HPDE6-E6E7 (cell line): ENCODE measurements around the gene SOX6.
"Not testable (repeated sequence)": the region's sequence is repeated elsewhere in the genome, so short reads cannot be mapped to it uniquely, and the experiment has no call there.

Experiments used
- DNase-seq: peaks from one replicate; pipeline ENCODE4 v3.0.0; 2011; ENCODE audit warnings: missing footprints; ENCODE audit errors: extremely low spot score

The SOX6 gene

GRCh38 chr11:15933886-15934625, 422.3 kb downstream of the SOX6 start:
- DNase-seq: no peak

GRCh38 chr11:15932417-15932816, 423.9 kb downstream of the SOX6 start:
- no peak for DNase-seq

- DNase-seq: no peak
Observed at GRCh38 chr11:15931497-15931896, 424.8 kb downstream of the SOX6 start.

DNA sequence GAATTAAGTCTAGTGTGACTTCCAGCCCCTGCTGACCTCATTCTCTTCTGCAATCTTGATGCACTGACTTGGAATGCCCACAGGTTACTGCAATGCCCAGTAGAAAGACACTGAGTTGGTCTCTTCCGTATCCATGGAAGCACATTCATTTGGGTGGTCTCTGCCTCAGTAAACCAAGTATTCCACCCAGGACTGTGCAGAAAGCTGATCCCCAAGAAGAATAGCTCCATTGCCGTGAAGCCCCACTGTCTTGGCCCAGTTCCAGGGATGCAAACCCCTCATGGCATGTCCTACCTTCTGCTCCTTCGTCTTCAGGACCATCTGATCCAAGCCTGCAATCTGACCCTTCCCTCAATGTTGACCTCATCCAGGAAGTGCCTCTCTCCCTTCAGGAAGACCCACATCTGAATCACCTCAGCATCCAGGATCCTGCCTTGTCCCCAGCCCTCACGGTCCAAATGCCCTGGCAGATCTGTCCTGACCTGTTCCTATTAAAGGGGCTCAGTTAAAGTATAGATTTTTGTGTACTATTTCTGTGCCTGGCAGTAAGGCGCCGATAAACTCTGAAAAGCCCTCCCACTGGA, 425.8 kb downstream of the SOX6 start:
- no peak for DNase-seq

- no peak for DNase-seq
Observed at GRCh38 chr11:15929371-15929901, 426.9 kb downstream of the SOX6 start.

DNA sequence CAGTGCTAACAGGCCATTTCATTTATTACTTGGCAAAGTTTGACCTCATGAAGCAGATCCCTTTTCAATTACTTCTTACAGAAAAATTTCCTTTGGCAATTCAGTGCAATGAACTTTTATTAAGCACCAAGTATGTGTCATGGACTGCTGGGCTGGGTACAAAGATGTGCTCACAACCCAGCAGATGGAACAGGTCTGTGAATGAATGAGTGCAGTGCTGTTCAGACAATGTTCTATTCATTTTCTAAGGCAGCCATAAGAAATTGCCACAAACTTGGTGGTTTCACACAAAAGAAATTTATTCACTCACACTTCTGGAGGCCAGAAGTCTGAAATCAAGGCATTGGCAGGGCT, 428.5 kb downstream of the SOX6 start:
- DNase-seq: no peak

- DNase-seq: no peak
Observed at GRCh38 chr11:15927196-15927863, 429.0 kb downstream of the SOX6 start.

DNA sequence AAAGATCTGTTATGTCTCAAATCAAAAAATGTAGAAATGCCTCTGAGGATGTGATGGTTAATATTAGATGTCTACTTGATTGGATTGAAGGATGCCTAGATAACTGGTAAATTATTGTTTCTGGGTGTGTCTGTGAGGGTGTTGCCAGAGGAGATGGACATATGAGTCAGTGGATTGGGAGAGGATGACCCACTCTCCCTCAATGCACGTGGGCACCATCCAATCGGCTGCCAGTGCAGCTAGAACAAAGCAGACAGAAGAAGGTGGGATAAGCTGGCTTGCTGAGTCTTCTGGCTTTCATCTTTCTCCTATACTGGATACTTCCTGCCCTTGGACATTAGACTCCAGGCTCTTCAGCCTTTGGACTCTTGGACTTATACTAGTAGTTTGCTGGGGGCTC, 430.3 kb downstream of the SOX6 start:
- no peak for DNase-seq

DNA sequence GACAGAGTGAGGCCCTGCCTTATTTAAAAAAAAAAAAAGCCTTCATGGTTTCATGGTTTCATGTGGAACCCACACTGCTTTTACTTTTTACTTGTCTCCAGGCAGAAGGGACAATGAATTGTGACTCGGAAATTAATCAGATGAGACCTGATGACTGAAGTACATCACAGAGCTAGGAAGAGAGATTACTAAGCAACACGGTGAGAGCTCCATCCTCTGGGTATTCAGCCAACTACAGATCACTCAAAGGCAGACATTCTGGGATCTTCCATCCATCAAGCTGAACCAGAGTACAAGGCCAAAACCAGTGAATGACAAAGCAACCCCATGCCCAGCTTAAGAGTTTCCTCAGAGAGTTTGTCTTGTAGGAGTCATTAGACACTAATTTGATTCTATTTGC, 433.2 kb downstream of the SOX6 start:
- no peak for DNase-seq

GRCh38 chr11:15922745-15923144, 433.6 kb downstream of the SOX6 start:
- not testable (repeated sequence) for DNase-seq

DNA sequence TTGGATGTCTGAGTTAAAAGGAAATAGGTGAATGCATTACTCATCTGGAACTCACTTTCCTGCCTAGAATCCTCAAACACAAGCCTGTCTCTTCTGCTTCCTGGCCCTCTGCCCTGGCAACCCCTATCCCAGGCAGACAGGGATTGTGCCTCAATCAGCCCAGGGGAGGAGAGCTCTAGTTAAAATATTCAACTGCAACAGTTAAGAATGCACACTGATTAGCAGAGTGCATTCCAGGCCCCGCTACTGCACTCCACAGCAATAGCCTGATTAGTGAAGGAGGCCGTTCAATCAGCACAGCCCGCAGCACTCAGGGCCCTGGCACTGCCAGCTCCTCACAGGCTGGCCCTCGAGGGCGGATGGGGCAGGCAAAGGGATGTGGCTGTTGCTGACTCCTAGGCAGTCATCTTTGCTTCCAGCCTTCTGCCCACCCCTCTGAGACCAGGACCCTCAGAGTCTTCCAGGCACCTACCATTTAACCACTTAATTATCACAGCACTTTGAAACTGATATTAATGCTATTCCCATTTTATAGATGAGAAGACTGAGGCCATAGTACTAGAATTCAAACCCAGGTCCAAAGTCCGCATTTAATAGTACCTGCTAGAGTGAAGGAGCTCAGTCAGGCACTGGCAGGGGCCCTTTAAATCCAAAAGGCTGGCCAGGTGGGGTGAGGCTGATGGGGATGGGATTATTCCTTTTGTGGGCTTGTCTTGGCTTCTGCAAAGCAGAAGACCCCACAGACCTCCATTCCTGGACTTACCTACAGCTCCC, 435.3 kb downstream of the SOX6 start:
- DNase-seq: no peak

- no peak for DNase-seq
Observed at GRCh38 chr11:15918674-15919073, 437.7 kb downstream of the SOX6 start.

GRCh38 chr11:15918212-15918611, 438.1 kb downstream of the SOX6 start:
- DNase-seq: no peak
